Purkinje cell (primary cell): ENCODE data around the gene BRME1. TPM values are rescaled to one million over a fixed set of nuclear protein-coding genes. Genes with fewer than 3 reads are reported as not detected.

Experiments used
- polyA plus RNA-seq: library from polyadenylated mRNA; unstranded; fragments of >200 nt; fragmentation: Nextera tagmentation; gene quantifications from 2 replicates; pipeline ENCODE4 v1.2.1, GENCODE V29; 2014

The BRME1 gene
- 0.20 TPM in 1 of 2 replicates, not detected in the other for polyA plus RNA-seq

DNA sequence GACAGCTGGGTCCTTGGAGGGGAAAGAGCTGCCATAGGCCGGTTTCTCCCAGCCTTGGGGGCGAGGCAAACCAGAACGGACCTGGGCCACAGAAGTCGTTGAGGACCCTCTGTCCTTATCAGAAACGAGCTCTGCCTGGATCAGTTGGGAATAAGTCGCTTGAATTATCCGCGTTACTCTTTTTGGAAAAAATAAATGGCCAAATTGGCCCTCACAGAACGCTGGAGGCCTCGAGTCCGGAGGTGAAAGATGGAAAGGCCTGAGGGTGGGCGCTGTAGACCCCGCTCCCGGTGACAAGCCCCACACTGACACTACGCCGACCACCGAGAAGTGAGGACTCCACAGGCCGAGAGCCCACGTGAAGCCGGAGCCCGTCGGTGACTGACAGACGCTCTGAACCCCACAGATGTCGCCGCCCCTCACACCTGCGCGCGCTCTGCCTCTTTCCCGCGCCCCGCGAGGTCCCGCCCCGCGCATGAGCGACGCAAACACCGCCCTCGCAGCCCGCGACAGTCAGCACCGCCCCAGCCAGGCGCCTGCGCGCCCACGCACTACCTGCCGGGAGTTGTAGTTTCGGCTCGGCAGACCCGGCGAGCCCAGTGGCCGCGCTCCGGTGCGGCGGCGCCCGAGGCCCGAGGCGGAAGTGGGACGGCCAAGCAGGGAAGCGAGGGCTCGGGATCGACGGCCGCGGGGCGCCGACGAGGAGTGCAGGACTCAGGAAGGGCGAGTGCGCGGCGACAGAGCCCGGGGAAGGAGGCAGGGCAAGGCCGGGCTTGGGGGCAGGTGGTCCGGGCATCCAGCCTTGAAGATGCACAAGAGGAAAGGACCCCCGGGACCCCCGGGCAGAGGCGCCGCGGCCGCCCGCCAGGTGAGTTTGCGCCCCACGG is at the start of gene BRME1, which contains the start of gene CC2D1A:
BRME1 (minus strand) TSS at position 484 of the 887 bp plus-strand sequence. CDS start 1,225 bp downstream, outside the sequence.
CC2D1A (plus strand) TSS at position 568 of the 887 bp plus-strand sequence; CDS start at position 809, 241 bp downstream.

GRCh38 chr19:13952154-13952930 is 46.4 kb upstream of the BRME1 start, which contains the start of gene DCAF15:
Gene DCAF15, plus strand, starts transcription at chr19:13952509. Its CDS starts 4 bp downstream, at chr19:13952513.

DNA sequence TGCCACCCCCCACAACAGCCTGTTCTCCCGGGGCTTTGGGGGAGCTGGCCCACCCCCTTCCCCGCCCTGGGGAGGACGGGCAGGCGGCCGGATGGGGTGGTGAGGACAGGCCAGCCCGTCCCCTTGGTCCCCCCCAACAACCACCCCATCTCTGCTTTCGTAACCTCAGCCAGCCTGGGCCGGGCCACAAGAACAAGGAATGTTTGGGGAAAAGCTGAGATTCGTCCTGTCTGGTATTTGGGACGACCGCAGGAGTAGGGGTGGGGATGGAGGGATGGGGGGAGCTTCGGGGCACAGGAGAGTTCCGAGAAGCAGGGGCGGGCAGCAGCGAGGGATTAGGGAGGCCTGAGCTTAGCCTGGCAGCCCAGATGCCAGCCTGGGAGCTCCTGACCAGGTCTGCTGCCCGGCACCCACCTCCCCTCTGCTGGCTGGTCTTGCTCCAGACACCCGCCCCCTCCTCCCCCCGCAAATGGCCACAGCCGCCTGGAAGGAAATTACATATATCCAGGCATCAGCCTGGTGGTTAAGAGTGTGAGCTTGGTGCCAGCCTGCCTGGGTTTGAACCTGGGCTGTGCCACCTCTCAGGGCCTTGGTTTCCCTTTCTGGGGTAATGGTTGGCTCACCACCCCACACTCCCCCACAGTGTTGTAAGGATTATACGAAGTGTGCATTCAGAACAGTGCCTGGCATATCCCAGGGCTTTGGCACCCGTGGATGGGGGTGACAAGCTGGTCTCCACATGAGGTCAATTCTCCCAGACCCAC is 32.6 kb upstream of the BRME1 start, which contains the start of gene PODNL1:
PODNL1 (minus strand) TSS at position 117 of the 764 bp plus-strand sequence. CDS start 236 bp downstream, outside the sequence.

GRCh38 chr19:13876834-13877233 is 29.1 kb downstream of the BRME1 start, which contains the start of gene NANOS3:
Gene NANOS3, plus strand, starts transcription at chr19:13877134. Its CDS starts 115 bp downstream, at chr19:13877249.

Other genes starting within 250 kb of the BRME1 start
- 0.34 and 0.66 TPM in 2 replicates for gene MRI1, start 141.6 kb downstream of the BRME1 start, polyA plus RNA-seq
- gene C19orf53, start 131.7 kb downstream of the BRME1 start, polyA plus RNA-seq: 364 and 396 TPM in 2 replicates
- 0.35 and 0.85 TPM in 2 replicates for gene ZSWIM4, start 110.7 kb downstream of the BRME1 start, polyA plus RNA-seq
- 2.2 TPM in 1 of 2 replicates, not detected in the other for gene NANOS3, start 29.0 kb downstream of the BRME1 start, polyA plus RNA-seq
- 1.1 and 3.0 TPM in 2 replicates for gene CC2D1A, start 84 bp upstream of the BRME1 start, polyA plus RNA-seq
- gene PODNL1, start 32.3 kb upstream of the BRME1 start, polyA plus RNA-seq: not detected in 2 replicates
- 5.3 TPM in 1 of 2 replicates, not detected in the other for gene DCAF15, start 46.4 kb upstream of the BRME1 start, polyA plus RNA-seq
- 0.35 and 0.52 TPM in 2 replicates for gene RFX1, start 100.2 kb upstream of the BRME1 start, polyA plus RNA-seq
- gene RLN3, start 122.0 kb upstream of the BRME1 start, polyA plus RNA-seq: not detected in 2 replicates
- 0.99 TPM in 1 of 2 replicates, not detected in the other for gene IL27RA, start 125.6 kb upstream of the BRME1 start, polyA plus RNA-seq
- 0.13 TPM in 1 of 2 replicates, not detected in the other for gene PALM3, start 156.0 kb upstream of the BRME1 start, polyA plus RNA-seq
- gene MISP3, start 166.7 kb upstream of the BRME1 start, polyA plus RNA-seq: 3.4 and 6.2 TPM in 2 replicates
- not detected in 2 replicates for gene C19orf67, start 179.7 kb upstream of the BRME1 start, polyA plus RNA-seq
- 3.1 and 6.4 TPM in 2 replicates for gene SAMD1, start 184.6 kb upstream of the BRME1 start, polyA plus RNA-seq
- gene PRKACA, start 211.6 kb upstream of the BRME1 start, polyA plus RNA-seq: 3.5 and 5.8 TPM in 2 replicates
- not detected in 2 replicates for gene ASF1B, start 230.5 kb upstream of the BRME1 start, polyA plus RNA-seq